GM21717 (cell line): ENCODE results near the gene FCHSD2.
A peak's percentile ranks its signal among the peaks of the same experiment; 100 is the strongest.

Source experiments
- ATAC-seq: cut with Tn5 transposase; IDR thresholded peaks from one replicate; pipeline ENCODE4 v1.9.1; 2021; ENCODE audit warnings: mild to moderate bottlenecking, moderate library complexity; ENCODE audit not compliant: unreplicated experiment

Gene FCHSD2

DNA sequence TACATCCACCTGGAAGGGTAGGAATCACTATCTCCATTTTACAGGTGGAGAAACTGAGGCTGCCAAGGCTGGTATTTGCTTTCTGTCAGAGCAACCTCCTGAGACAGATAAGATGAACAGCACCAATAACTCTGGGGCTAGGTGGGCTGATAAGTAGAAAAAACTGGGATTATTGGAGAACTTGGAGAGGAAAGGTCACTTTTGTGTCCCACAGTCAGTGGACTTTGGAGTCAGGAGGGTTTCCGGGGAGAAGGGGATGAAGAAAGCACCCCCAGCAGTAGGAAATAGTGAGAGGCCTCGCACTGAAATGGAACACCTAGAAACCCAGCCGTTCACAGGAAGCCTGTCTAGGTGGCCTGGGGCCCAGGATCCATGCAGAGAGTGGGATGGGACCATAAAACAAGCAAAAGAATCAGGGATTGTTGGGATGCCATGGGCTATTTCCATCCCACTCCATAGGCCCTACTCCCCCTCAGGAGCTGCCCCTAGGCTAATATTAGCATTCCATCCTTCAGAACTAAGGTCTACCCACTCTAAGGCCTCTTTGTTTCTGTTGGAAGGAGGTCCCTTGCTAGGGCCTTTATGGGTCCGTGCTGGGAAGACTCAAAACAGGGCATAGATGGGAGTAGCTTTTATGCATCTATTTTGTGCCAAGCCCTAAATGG, 31.0 kb upstream of the FCHSD2 start:
- no peak for ATAC-seq

DNA sequence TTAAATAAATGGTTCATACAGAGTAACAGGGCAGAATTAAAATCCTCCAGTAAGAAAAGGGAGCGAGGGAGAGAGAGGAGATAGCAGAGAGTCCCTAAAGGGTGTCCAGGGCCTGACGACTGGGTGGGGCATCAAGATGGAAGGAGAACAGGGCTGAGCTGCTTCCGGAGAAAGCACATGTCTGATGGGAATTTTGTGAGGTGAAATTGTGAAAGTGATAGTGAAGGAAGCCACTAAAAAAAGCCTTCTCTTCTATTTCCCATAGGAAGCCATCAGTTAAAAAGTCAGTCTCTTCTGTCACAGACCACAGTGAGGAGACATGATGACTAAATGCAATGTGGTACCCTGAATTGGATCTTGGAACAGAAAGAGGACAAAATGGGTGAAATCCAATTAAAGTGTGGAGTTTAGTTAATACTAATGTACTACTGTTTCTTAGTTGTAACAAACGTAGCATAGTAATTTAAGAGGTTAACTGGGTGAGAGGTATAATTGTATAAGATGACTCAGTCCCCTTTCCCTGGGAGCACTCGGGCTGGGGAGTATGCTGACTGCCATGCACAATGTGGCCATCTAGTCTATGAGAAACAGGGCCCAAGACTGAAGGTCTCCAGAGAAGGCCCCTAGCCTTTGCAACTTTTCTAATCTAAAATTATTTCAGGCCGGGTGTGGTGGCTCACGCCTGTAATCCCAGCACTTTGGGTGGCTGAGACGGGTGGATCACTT, 29.5 kb upstream of the FCHSD2 start:
- ATAC-seq: no peak

DNA sequence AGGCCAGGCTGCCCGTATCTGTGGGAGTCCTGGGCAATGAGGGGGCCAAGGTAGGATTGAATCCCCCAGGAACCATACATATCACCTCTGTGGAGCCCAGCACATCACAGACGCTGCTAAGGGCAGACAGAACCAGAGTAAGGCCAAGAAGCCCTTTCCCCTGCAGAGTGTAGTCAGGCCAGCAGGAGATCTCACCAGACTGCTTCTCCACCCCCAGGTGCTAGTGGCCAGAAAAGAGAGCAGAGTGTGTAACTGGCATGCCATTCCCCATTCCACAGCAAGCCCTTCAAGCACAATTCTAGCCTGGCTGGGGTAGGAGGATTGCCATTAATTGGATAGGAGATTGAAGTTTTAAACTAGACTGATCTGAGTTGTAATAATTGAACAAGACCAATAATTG, 28.0 kb upstream of the FCHSD2 start:
- no peak for ATAC-seq

GRCh38 chr11:73168925-73169579, 26.9 kb upstream of the FCHSD2 start:
- ATAC-seq: no peak

DNA sequence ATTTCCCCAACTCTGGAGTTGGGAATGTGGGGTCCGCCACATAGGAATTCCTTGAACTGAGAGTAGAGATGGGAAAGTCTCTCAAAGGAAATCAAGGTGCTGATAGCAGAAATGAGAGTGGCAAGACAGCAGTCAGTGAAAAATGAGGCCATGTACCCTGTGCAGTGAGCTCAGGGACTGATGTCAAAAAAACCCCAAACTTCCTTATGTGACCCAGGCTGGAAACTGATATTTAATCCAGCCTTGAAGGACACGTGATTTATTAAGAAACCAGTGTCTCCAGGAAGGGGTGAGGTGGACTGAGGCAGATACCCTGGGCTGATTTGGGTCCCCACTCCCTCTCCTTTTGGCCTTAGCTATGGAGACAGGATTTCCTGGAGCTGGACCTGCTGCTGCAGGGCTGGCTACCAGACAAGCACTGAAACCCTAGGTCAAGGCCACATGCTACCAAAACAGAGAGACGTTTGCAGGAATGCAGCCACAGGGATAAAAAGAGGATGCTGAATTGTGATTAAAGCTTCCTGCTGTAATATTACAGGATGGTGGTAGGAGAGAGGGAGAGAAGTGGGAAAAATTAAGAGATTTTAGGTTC, 25.3 kb upstream of the FCHSD2 start:
- ATAC-seq: no peak

DNA sequence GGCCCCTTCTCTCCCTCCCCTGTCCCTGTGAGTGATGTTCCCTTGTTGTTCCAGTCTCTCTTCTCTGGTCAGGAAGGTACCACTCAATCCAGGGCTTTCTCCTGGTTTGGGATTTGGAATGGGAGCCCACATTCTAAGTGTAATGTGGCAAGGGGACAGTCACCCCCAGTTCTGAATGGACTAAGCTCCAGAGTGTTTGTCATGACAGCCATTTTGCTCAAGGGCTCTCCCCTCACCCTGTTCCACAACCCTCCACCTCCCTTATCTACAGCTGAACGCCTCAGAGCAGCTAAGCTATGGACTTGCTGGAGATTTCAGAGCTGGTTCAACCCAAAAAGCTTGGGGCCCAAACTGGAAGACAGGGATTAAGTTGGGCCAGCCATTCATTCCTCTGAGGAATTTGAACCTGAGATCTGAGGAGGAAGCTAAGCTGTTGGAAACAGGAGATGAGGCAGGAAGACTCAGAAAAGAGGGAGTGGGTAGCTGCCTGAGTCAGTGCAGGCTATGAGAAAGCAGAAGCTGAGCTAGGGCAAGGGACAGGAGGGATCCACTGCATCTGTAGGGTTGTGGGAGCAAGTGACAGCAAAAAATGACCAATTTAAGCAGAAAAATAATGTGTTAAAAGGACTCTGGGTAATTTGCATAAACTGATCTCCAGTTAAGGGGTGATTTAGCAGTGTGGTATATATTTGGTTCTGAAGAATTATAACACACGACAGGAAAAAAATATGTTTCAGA, 22.9 kb upstream of the FCHSD2 start:
- no peak for ATAC-seq

DNA sequence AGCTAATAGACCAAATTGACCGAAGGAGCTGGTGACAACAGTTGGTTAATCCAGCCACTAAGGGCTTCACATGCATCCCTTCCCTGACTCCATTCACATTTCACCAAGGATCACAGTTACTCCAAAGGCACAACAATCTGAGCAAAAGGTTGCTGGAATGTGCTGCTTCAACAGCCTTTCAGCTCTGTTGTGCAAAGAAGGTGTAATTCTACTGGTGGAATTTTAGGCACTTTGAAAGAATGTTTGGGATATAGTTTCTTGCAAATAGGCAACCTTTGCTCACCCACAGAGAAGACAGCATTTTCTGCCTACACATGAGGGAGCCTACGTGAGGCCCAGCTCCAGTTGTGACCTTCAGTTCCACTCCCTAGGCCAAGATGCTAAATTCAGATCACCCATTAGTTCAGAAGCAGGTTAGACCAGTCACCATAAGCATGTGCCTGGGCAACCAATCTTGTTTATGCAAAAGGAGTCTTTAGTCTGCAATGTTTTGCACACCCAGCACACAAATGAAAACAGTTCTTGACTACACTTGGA, 21.6 kb upstream of the FCHSD2 start:
- ATAC-seq: no peak

DNA sequence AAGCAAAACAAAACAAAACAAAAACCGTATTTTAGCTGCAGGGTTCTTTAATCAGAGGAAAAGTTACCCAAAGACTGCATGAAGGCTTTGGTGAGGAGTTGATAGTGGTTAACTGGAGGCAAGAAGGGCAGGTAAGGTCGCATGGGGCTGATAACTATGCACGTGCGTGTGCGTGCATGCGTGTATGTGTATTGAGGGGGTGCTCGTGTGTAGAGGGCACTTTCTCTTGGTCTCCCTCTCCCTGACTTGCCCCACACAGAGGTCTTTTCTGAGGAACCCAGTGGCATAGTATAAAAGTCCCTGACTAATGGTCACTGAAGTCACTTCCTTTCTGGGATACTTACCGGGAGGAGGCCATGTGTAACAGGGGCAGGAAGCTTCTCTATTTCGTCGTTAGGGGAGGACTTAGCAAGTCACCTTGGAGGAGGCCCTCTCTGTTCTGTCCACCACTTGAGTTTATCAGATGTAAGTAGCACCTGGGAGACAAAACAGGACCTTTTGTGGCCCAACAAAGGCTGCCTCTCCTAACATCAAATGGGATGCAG, 20.1 kb upstream of the FCHSD2 start:
- ATAC-seq: no peak

GRCh38 chr11:73160005-73160760, 18.1 kb upstream of the FCHSD2 start:
- no peak for ATAC-seq

GRCh38 chr11:73159297-73159696, 17.2 kb upstream of the FCHSD2 start:
- ATAC-seq: no peak

GRCh38 chr11:73158356-73159051, 16.4 kb upstream of the FCHSD2 start:
- no peak for ATAC-seq

- peak; percentile 28 for ATAC-seq
Measured at GRCh38 chr11:73157101-73158010, 15.2 kb upstream of the FCHSD2 start.

- ATAC-seq: no peak
Measured at GRCh38 chr11:73156686-73157085, 14.6 kb upstream of the FCHSD2 start.

DNA sequence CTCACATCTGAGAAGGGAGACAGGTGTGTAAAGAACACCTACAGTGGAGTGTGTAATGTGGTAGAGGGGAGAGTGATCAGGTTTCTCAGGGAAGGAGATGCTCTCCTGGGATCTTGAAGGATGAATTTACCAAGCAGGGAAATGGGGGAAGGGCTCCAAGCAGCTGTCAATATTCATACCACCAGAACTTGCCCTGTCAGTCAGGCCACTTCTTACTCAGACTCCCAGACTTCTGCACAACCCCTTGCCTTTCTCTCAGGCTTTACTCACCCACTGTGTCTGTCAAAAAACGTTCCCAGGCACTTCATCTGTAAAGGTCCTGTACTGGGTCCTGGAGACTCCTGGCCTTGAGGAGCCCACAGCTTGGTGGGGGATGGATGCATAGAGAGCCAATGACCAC, 14.0 kb upstream of the FCHSD2 start:
- ATAC-seq: no peak

- no peak for ATAC-seq
Measured at GRCh38 chr11:73155102-73155501, 13.0 kb upstream of the FCHSD2 start.

DNA sequence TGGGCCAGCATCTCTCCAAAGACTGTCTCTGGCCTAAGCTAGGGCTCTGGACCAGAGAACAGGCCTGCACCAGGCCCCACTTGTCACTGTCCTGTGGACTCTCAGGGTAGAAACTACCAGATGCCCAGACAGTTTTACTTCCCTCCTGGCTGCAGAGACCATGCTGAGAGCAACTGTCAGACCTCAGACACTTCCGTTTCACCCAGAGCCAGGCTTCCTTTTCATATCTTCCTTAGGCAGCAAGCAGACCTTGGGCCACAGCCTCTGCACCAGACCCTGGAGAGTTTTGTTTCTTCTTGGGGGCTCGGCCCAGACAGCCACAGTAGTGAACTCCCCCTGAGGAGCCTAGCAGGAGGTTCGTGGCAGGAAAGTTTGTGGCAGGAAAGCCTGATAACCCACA, 12.1 kb upstream of the FCHSD2 start:
- peak; percentile 49 for ATAC-seq

DNA sequence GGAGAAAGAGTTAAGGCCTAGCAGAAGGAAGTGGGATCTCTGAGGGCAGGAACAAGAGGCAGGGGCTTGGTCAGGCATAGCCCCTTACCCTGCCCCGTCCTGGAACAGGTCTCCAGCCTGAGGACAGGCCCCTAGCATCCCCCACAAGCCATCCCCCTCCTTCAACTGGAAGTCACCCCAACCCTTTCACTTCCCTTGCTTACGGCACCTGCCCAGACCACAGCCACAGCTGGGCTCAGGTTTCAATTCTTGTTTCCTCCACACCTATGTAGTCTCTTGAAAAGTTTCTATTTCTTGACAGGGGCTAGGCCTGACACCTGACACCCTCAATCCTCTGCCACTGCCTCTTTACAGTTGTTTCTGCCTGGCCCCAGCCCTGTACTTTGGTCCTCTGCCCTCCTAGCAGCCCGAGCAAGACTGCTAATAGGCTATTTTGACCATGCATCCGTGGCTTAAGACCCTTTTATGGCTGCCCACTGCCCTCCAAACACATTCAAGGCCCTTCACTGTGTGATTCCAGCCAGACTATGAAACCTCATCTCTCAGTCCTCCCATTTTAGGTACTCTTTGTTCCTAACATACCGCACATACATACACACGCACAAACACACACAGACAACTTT, 10.9 kb upstream of the FCHSD2 start:
- ATAC-seq: peak; percentile 57
